Neural progenitor cell (in vitro differentiated cells): ENCODE measurements around the gene EYS.

Experiments
- EZH2 ChIP-seq: fragments of 200-600 bp; sonication (generic); IDR thresholded peaks from 2 replicates; pipeline ENCODE4 v1.6.1; 2017; ENCODE audit warnings: antibody characterized with exemption, mild to moderate bottlenecking, moderate library complexity
- EZH2phosphoT487 ChIP-seq: fragments of 200-600 bp; sonication (generic); IDR thresholded peaks from 2 replicates; pipeline ENCODE4 v1.6.1; 2017; ENCODE audit warnings: antibody characterized with exemption
- TF ChIP-seq, protein P1 (sequence below): fragments of 200-600 bp; sonication (generic); IDR thresholded peaks from 2 replicates; pipeline ENCODE4 v1.5.1; 2017; ENCODE audit warnings: antibody characterized with exemption, mild to moderate bottlenecking

DNA sequence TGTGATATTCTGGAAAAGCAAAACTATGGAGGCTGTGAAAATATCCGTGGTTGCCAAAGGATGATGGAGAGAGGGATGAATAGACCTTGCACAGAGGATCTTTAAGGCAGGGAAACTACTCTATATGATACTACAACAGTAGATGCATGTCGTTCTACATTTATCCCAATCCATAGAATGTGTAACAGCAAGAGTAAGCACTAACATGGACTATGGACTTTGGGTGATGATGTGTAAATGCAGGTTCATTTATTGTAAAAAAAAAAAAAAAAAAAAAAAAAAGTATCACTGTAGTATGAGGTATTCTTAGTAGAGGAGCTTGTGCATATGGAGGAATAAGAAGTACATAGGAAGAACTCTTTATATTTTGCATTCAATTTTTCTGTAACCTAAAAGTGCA lies 1563.9 kb downstream of the EYS start:
- TF ChIP-seq, protein P1, sequence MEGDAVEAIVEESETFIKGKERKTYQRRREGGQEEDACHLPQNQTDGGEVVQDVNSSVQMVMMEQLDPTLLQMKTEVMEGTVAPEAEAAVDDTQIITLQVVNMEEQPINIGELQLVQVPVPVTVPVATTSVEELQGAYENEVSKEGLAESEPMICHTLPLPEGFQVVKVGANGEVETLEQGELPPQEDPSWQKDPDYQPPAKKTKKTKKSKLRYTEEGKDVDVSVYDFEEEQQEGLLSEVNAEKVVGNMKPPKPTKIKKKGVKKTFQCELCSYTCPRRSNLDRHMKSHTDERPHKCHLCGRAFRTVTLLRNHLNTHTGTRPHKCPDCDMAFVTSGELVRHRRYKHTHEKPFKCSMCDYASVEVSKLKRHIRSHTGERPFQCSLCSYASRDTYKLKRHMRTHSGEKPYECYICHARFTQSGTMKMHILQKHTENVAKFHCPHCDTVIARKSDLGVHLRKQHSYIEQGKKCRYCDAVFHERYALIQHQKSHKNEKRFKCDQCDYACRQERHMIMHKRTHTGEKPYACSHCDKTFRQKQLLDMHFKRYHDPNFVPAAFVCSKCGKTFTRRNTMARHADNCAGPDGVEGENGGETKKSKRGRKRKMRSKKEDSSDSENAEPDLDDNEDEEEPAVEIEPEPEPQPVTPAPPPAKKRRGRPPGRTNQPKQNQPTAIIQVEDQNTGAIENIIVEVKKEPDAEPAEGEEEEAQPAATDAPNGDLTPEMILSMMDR: no peak
- TF ChIP-seq EZH2phosphoT487: no peak
- no peak for TF ChIP-seq EZH2
